ENCODE data around the gene SFMBT1. TPM values are rescaled to one million over a fixed set of nuclear protein-coding genes. Genes with fewer than 3 reads are reported as not detected.

Gene SFMBT1
- polyA plus RNA-seq, 2 of the 4 experiments (the other 2 are of a cell fraction) = 7.0 to 9.9 TPM

- ATAC-seq (no peak), DNase-seq (ENCODE audit: low read depth in 1 of 2, low spot score in 1 of 2) (no peak), FAIRE-seq (no peak)
- no peak overlapping the region for H3K4me2 ChIP-seq
- H3K9me3 ChIP-seq = no peaks in the 10 kb centered on the region
- 92% methylated on average over 7 of the region's 7 CpGs for WGBS (ENCODE audit: missing lambda C conversion rate)
- ChIA-PET POLR2A (no interaction called here), CTCF (interaction anchor here (1.0 kb wide), 1 partner anchor 18 kb away, joined by 4 read pairs; no protein-coding TSS in a partner anchor)
- no peak overlapping the region for H3K4me3 ChIP-seq
- H3K27ac ChIP-seq = no peak overlapping the region
- H3K4me1 ChIP-seq = peaks cover 48% of the 10 kb centered on the region
- TF ChIP-seq MAFK (IDR thresholded peaks at IDR 0.05; ENCODE audit: partially characterized antibody) = no peak
- no peak for TF ChIP-seq RAD21 (conservative IDR thresholded peaks at IDR 0.05 in 1 of 2, IDR thresholded peaks at IDR 0.05 in 1 of 2)
- no peak for TF ChIP-seq MYC (IDR thresholded peaks at IDR 0.05; ENCODE audit: borderline replicate concordance, low read length)
- no peak for TF ChIP-seq RARB (CRISPR knock-in tag; IDR thresholded peaks at IDR 0.05)
- TF ChIP-seq RFX5 (IDR thresholded peaks at IDR 0.05) = no peak
- TF ChIP-seq, protein P1, sequence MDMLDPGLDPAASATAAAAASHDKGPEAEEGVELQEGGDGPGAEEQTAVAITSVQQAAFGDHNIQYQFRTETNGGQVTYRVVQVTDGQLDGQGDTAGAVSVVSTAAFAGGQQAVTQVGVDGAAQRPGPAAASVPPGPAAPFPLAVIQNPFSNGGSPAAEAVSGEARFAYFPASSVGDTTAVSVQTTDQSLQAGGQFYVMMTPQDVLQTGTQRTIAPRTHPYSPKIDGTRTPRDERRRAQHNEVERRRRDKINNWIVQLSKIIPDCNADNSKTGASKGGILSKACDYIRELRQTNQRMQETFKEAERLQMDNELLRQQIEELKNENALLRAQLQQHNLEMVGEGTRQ (IDR thresholded peaks at IDR 0.05) = no peak
- TF ChIP-seq CEBPB (IDR thresholded peaks at IDR 0.05) = no peak
- TF ChIP-seq HOXB5 (CRISPR knock-in tag; IDR thresholded peaks at IDR 0.05) = no peak
- TF ChIP-seq, protein P2, sequence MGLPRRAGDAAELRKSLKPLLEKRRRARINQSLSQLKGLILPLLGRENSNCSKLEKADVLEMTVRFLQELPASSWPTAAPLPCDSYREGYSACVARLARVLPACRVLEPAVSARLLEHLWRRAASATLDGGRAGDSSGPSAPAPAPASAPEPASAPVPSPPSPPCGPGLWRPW (IDR thresholded peaks at IDR 0.05) = no peak
- no peak for TF ChIP-seq EP300 (IDR thresholded peaks at IDR 0.05)
- TF ChIP-seq MAX (IDR thresholded peaks at IDR 0.05) = no peak
- TF ChIP-seq HDAC2 (IDR thresholded peaks at IDR 0.05) = no peak
- TF ChIP-seq PBX3 (IDR thresholded peaks at IDR 0.05) = no peak
These were observed 17.2 kb downstream of the SFMBT1 start for GRCh38 chr3:53028641-53029040.

GRCh38 chr3:53027254-53027844, 18.5 kb downstream of the SFMBT1 start:
- FAIRE-seq = no peak
- CTCF ChIA-PET = interaction anchor here (0.9 to 1.4 kb wide), 3 partner anchors 20 to 93 kb away, joined by 4 to 5 read pairs (median 4); no protein-coding TSS in a partner anchor
- no peak for TF ChIP-seq MYC (IDR thresholded peaks at IDR 0.05; ENCODE audit: borderline replicate concordance, low read length)
- TF ChIP-seq NPAS2 (CRISPR knock-in tag; IDR thresholded peaks at IDR 0.05; ENCODE audit: borderline replicate concordance) = no peak
- TF ChIP-seq TFCP2L1 (CRISPR knock-in tag; IDR thresholded peaks at IDR 0.05) = no peak
- no peak for DNase-seq (ENCODE audit: low read depth in 1 of 2, low spot score in 1 of 2)
- Histone ChIP-seq H3K27ac (no peak overlapping the region), H3K9me3 (no peaks in the 10 kb centered on the region), H3K4me2 (no peak overlapping the region), H3K4me3 (no peak overlapping the region), H3K4me1 (peaks cover 35% of the 10 kb centered on the region; the same call in 2 of the 3 replicates)
- WGBS (ENCODE audit: missing lambda C conversion rate) = 91% methylated on average over 4 of the region's 4 CpGs
- POLR2A ChIA-PET = no interaction called here
- no peak for ATAC-seq

GRCh38 chr3:53026382-53027162, 19.3 kb downstream of the SFMBT1 start:
- Histone ChIP-seq H3K4me3 (no peak overlapping the region), H3K27ac (no peak overlapping the region), H3K4me2 (no peak overlapping the region), H3K9me3 (no peaks in the 10 kb centered on the region), H3K4me1 (peaks cover 28% of the 10 kb centered on the region; the same call in 2 of the 3 replicates)
- no peak for DNase-seq (ENCODE audit: low read depth in 1 of 2, low spot score in 1 of 2)
- peak; percentile 72 to 74; a peak in 5 of 6 replicates for ATAC-seq
- POLR2A ChIA-PET = no interaction called here
- FAIRE-seq = no peak
- CTCF ChIA-PET = interaction anchor here (0.9 to 1.4 kb wide), 5 partner anchors 15 to 93 kb away, joined by 3 to 5 read pairs (median 4); partner anchors contain the start of gene SFMBT1
- WGBS (ENCODE audit: missing lambda C conversion rate) = 77% methylated on average over 10 of the region's 10 CpGs
- TF ChIP-seq KDM1A (IDR thresholded peaks at IDR 0.05; ENCODE audit: low read depth) (no peak), RNF2 (IDR thresholded peaks at IDR 0.05; ENCODE audit: borderline replicate concordance, low read depth) (no peak), NR3C1 (IDR thresholded peaks at IDR 0.05) (no peak), POLR2A (IDR thresholded peaks at IDR 0.05; ENCODE audit: low read length) (no peak), EHMT2 (IDR thresholded peaks at IDR 0.05; ENCODE audit: low read depth) (no peak), ZNF302 (CRISPR knock-in tag; IDR thresholded peaks at IDR 0.05) (no peak), SREBF2 (IDR thresholded peaks at IDR 0.05) (no peak), MAX (IDR thresholded peaks at IDR 0.05) (no peak), FOSL2 (IDR thresholded peaks at IDR 0.05) (no peak), FOSL2 (CRISPR knock-in tag; IDR thresholded peaks at IDR 0.05) (no peak), REST (IDR thresholded peaks at IDR 0.05) (no peak), FOSB (CRISPR knock-in tag; IDR thresholded peaks at IDR 0.05) (no peak), GATA3 (IDR thresholded peaks at IDR 0.05; ENCODE audit: borderline replicate concordance) (no peak), NFE2L2 (conservative IDR thresholded peaks at IDR 0.05; ENCODE audit: low read length) (no peak)
- TF ChIP-seq, protein P2 (IDR thresholded peaks at IDR 0.05) = no peak
